T1000 (cell line): ENCODE results near the gene AIF1L.
"Not testable (repeated sequence)": the region's sequence is repeated elsewhere in the genome, so short reads cannot be mapped to it uniquely, and the experiment has no call there.

Experiments
- DNase-seq: peaks from one replicate; lab custom pipeline; 2025; ENCODE audit warnings: mixed read lengths; lab: John Stamatoyannopoulos, UW

AIF1L gene

GRCh38 chr9:131121346-131121745 lies 25.0 kb downstream of the AIF1L start:
- DNase-seq, result no peak

GRCh38 chr9:131122158-131122557 lies 25.8 kb downstream of the AIF1L start:
- no peak for DNase-seq

DNA sequence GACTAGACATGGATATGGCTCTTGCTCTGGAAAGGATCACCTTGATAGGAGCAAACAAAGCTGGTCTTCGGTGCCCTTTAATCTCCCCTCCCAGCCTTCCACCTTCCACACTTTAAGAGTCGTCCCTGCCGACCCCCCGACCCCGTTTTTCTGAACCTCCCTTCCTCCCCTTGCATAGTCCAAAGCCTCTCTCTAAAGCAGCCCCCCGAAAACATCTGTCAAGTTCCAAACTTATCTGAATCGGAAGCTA lies 28.6 kb downstream of the AIF1L start:
- no peak for DNase-seq

GRCh38 chr9:131125288-131126058 lies 29.1 kb downstream of the AIF1L start, which contains the start of gene NUP214:
Gene NUP214, plus strand, starts transcription at chr9:131125586. Its CDS starts 119 bp downstream, at chr9:131125705.
- DNase-seq, result peak; percentile 91

DNA sequence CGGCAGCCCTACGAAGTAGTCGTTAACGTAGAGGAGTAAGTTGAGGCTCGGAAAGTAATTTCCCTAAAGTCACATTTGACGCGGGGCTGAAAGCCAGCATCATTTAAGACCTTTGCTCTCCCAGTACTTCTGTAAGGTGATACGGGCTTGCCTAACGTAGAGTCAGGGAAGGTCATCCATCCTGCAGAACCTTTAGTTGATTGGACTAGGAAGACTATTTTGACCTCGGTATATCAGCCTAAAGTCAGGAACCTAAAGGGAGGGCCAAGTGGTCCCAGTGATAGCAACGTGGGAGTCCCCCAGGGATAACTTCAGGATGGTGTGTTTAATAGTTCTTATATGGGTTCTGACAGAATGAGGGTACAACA lies 29.7 kb downstream of the AIF1L start:
- DNase-seq, result no peak

DNA sequence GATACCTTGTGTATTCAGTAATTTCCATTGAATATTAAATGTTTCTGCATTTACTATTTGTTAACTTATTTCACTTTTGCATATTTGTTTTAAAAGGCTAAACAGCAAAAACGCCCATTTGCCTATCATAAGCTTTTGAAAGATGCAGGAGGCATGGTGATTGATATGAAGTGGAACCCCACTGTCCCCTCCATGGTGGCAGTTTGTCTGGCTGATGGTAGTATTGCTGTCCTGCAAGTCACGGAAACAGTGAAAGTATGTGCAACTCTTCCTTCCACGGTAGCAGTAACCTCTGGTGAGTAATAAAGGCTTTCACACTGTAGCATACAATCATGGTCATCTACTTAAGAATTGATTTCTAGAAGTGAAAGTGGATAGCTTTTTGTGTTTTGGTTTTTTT lies 32.9 kb downstream of the AIF1L start:
- no peak for DNase-seq

DNA sequence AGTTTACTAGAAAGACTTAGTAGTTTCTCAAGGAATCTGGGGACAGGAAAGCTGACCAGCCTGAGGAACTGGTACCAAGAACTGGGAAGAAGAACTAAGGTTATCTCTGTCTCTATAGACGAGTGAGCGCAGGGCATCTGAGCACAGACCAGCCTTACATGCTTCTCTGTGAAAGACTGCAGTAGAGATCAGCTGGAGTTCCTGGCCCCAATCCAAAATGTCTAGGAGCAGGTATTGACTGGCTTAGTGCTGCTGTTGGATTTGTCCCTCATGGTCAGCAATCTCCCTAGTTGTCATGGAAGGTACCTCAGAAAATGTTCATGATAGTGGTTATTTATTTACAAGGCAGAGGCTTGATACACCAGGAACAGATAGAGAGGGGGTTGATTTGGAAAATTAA lies 42.3 kb downstream of the AIF1L start:
- no peak for DNase-seq

GRCh38 chr9:131140112-131140511 lies 43.8 kb downstream of the AIF1L start:
- no peak for DNase-seq

GRCh38 chr9:131140550-131140949 lies 44.2 kb downstream of the AIF1L start:
- DNase-seq, result no peak

- DNase-seq, result no peak
Observed at GRCh38 chr9:131142160-131142559, 45.8 kb downstream of the AIF1L start.

DNA sequence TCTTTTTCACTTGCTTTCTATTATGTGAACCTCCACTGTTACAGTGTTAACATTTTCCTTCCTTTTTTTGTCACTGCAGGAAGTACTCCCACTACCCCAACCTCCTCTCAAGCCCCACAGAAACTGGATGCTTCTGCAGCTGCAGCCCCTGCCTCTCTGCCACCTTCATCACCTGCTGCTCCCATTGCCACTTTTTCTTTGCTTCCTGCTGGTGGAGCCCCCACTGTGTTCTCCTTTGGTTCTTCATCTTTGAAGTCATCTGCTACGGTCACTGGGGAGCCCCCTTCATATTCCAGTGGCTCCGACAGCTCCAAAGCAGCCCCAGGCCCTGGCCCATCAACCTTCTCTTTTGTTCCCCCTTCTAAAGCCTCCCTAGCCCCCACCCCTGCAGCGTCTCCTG lies 47.9 kb downstream of the AIF1L start:
- no peak for DNase-seq

GRCh38 chr9:131145245-131145644 lies 48.9 kb downstream of the AIF1L start:
- DNase-seq, result no peak

GRCh38 chr9:131146186-131146585 lies 49.9 kb downstream of the AIF1L start:
- DNase-seq, result no peak

GRCh38 chr9:131148276-131148675 lies 51.9 kb downstream of the AIF1L start:
- DNase-seq, result no peak

- no peak for DNase-seq
Observed at GRCh38 chr9:131148966-131149687, 52.8 kb downstream of the AIF1L start.

GRCh38 chr9:131149688-131150053 lies 53.3 kb downstream of the AIF1L start:
- DNase-seq, result no peak

- no peak for DNase-seq
Observed at GRCh38 chr9:131153595-131153994, 57.3 kb downstream of the AIF1L start.

- DNase-seq, result not testable (repeated sequence)
Observed at GRCh38 chr9:131158673-131159072, 62.3 kb downstream of the AIF1L start.

DNA sequence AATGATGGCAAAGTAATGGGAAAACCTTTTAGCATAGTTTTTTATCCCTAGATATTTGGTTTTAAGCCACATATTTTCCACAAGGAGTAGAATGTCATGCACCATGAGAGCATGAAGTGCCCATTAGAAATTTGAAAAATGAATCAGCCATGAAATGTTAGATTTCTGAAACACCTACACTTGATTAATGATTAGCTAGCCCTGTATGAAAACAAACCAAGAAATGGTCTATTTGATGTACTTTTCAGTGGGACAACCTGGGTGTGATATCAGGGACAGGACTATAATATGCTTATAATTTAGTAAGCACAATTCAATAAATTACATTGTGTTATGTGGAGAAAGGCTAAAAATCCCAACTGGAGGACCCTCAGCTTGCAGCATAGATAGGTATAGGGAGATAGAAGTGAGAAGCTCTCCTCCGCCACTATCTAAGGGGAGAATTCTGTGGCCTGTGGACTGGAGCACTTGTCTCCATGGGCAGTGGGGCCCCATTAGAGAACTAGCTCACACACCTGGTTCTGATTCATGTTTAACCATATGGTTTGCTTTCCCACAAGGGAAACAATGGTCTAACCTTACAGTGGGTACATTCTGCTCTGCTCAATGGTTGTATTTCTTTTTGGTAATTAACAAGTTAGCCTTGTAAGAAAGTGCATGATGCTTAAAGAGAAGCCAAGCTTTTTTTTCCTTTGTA lies 64.2 kb downstream of the AIF1L start:
- DNase-seq, result no peak

DNA sequence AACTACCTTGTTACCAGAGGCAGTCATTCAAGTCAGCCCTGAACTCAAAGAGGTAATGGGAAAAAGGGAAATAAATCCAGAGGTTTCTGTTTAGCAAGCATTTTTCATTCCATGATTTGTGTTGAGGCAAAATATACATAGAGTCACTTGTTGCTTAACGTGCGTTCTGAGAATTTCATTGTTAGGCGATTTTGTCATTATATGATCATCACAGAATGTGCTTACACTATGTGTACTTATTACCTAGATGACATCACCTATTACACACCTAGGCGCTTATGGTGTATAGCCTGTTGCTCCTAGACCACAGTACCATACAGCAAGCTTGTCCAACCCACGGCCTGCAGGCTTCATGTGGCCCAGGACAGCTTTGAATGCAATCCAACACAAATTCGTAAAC lies 65.3 kb downstream of the AIF1L start:
- no peak for DNase-seq

- DNase-seq, result no peak
Observed at GRCh38 chr9:131162886-131163285, 66.6 kb downstream of the AIF1L start.

GRCh38 chr9:131165523-131165922 lies 69.2 kb downstream of the AIF1L start:
- DNase-seq, result no peak

- no peak for DNase-seq
Observed at GRCh38 chr9:131167146-131167692, 70.9 kb downstream of the AIF1L start.
